Non-pigmented ciliary epithelial cell (primary cell): ENCODE measurements around the gene SLC25A25.

ENCODE experiments used
- DNase-seq: peaks from one replicate; pipeline ENCODE4 v3.0.0-alpha.2; 2010; ENCODE audit warnings: low read depth

The SLC25A25 gene

DNA sequence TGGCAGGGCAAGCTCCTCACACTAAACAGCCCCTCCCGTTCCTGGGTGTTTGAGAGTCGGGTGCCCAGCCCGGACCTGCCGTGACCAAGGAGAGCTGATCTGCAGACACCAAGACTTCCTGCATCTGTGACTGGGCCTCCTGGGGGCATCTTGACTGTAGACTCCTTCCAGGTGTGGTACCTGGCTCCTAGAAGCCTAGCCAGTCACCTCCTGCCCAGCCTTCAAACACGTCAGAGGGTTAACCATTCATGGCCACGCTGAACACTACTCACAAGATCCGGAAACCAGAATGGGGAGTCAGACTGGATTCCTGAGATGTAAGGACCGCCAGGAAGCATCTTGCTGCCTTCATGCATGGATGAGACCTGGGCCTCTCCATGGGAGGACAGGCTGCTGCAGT, 77.5 kb downstream of the SLC25A25 start:
- no peak for DNase-seq

GRCh38 chr9:128145951-128146351, 77.9 kb downstream of the SLC25A25 start:
- no peak for DNase-seq

- DNase-seq: no peak
Measured at GRCh38 chr9:128146591-128147120, 78.6 kb downstream of the SLC25A25 start.

GRCh38 chr9:128148509-128149000, 80.5 kb downstream of the SLC25A25 start:
- no peak for DNase-seq

DNA sequence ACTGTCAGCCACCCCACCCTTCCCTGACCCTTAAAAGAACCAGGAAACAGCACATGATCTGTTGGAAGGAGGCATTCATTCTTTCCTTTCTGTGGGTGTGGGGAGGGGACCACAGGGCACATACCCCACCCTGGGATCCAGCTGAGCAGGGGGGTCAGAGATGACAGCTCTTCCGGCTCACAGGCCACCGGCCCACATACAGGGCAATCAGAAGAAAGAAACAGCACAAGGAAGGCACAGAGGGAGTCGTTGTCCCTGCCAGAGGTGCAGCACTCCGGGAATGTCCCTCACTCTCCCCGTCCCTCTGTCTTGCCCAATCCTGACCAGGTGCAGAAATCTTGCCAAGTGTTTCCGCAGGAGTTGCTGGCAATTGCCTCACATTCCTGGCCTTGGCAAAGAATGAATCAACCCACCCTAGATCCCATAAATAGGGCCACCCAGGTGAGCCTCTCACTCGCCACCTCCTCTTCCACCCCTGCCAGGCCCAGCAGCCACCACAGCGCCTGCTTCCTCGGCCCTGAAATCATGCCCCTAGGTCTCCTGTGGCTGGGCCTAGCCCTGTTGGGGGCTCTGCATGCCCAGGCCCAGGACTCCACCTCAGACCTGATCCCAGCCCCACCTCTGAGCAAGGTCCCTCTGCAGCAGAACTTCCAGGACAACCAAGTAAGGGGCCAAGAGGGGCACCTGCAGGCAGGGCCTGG, 81.1 kb downstream of the SLC25A25 start, which contains the start of gene LCN2:
Gene LCN2, plus strand, starts transcription at position 453 of the 701 bp plus-strand sequence. Its CDS starts 73 bp downstream, at position 526.
- no peak for DNase-seq

GRCh38 chr9:128149951-128150593, 82.0 kb downstream of the SLC25A25 start:
- DNase-seq: no peak

DNA sequence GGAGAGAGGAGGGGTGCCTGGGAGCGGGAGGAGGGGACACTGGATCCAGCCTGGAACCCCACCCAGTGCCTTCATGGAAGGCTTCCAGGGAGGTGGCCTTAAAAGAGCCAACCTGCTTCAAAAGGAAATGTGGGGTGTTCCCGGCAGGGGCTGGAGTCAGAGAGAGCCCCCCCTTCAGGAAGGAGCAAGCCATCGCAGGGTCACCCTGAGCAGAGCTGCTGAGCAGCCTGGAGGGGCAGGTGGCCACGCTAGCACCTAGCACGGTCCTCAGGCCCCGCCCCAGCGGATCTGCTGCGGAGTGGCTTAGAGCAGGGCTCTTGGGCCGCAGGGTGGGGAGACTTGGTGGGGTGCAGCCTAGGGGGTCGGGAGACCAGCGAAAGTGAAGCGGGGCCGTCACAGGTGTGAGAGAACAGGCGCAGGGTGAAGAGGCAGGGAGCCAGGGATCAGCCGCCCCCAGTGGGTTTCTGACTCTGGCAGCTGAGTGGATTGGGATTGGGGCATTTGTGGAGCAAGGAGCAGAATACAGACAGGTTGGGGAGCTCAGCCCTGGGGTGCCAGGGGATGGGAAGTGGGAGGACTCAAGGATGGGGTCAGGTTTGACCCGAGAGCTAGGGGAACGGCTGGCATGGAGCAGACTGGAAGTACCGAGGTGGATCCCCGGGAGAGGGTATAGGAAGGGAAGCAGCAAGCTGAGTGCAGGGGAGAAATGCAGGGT, 82.7 kb downstream of the SLC25A25 start:
- DNase-seq: no peak

DNA sequence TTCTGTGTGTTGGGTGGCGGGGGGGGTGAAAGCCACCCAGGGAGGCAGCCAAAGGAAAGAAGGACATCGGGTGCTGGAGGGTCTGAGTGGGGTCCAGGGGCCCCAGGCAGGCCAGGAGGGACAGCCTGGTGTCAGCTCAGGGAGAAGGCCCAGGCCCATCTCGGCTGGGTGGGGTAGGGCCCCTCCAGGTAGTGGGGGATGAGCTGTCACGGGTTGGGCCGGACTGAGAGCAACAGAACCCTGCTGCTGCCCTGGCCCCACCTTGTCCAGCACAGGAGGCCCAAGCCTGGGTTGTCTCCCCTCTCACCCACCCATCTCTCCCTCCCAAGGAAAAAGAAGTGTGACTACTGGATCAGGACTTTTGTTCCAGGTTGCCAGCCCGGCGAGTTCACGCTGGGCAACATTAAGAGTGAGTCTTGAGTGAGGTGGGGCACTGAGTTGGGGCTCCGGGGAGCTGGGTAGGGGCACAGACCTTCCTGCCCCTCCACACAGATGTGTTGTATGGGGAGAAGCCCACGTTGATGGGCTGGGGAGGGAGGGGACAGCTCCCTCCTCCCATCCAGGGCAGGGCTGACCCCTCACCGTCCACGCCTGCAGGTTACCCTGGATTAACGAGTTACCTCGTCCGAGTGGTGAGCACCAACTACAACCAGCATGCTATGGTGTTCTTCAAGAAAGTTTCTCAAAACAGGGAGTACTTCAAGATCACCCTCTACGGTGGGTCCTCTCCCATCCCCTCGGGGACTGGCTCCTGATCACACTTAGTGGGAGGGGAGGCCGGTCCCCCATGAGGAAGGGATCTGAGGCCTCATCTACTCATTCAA, 83.5 kb downstream of the SLC25A25 start:
- DNase-seq: no peak

GRCh38 chr9:128152133-128153059, 84.4 kb downstream of the SLC25A25 start:
- DNase-seq: no peak

- DNase-seq: no peak
Measured at GRCh38 chr9:128153060-128153946, 85.3 kb downstream of the SLC25A25 start.

DNA sequence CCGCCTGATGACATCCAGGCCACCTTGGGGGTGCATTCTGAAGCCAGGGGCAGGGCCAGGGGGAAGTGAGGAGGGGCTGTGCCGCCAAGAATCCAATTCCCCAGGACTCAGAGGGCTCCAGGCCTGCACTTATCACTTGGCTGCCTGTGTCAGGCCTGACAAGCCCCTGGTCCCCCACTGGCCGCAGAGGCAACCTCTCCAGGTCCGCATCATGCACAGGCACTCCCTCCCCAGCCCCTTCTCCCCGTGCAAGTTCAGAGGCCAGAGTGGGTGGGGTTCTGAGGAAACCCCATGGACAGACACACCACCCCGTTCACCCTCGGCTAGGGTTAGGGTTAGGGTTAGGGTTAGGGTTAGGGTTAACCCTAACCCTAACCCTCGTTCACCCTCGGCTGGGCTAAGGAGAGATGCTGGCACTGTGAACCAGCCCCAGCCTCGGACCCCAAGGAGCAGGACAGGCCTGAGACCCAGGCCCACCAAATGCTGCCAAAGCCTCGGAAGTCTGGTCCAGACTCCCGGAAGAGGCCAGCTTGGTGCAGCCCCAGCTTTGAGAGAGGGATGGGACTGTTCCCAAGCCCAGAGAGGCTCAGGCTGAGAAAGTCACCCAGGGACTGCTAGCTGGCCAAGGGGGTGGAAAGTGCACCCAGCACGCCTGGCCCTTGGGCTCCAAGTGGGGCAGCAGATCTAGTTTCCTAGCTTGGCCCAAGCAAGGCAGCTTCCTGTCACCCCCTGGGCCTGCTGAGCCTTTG, 86.1 kb downstream of the SLC25A25 start:
- DNase-seq: no peak

GRCh38 chr9:128155736-128156500, 87.9 kb downstream of the SLC25A25 start:
- no peak for DNase-seq
